ENCODE measurements around the gene ITGA3.

ITGA3 gene

GRCh38 chr17:50112694-50113093 lies 56.8 kb downstream of the ITGA3 start:
- no peak for DNase-seq

GRCh38 chr17:50113624-50114320 lies 57.9 kb downstream of the ITGA3 start:
- DNase-seq = no peak

GRCh38 chr17:50114401-50114800 lies 58.5 kb downstream of the ITGA3 start:
- DNase-seq = no peak

GRCh38 chr17:50114849-50115357 lies 59.0 kb downstream of the ITGA3 start:
- no peak for DNase-seq

- DNase-seq = no peak
These were observed 59.8 kb downstream of the ITGA3 start for GRCh38 chr17:50115756-50116155.

- DNase-seq = peak; percentile 31
These were observed 61.5 kb downstream of the ITGA3 start for GRCh38 chr17:50117202-50118051.

GRCh38 chr17:50118076-50118827 lies 62.3 kb downstream of the ITGA3 start:
- DNase-seq = no peak

GRCh38 chr17:50118828-50119218 lies 62.9 kb downstream of the ITGA3 start:
- DNase-seq = no peak

GRCh38 chr17:50120475-50121253 lies 64.8 kb downstream of the ITGA3 start:
- no peak for DNase-seq

GRCh38 chr17:50122945-50123344 lies 67.0 kb downstream of the ITGA3 start:
- DNase-seq = no peak

- no peak for DNase-seq
These were observed 67.9 kb downstream of the ITGA3 start for GRCh38 chr17:50123649-50124349.

- no peak for DNase-seq
These were observed 69.6 kb downstream of the ITGA3 start for GRCh38 chr17:50125420-50125997.

- DNase-seq = no peak
These were observed 71.9 kb downstream of the ITGA3 start for GRCh38 chr17:50127697-50128361.

- DNase-seq = no peak
These were observed 72.8 kb downstream of the ITGA3 start for GRCh38 chr17:50128441-50129352.

GRCh38 chr17:50129353-50129727 lies 73.4 kb downstream of the ITGA3 start:
- no peak for DNase-seq

GRCh38 chr17:50129728-50130558 lies 74.0 kb downstream of the ITGA3 start, which contains the start of gene SAMD14:
Gene SAMD14 (minus strand): TSS chr17:50130160. CDS start chr17:50124959, 5,201 bp downstream.
- DNase-seq = no peak

GRCh38 chr17:50130559-50131305 lies 74.8 kb downstream of the ITGA3 start:
- DNase-seq = no peak
